Liver (tissue), 9 donors: ENCODE data around the gene CLEC3B. TPM values are rescaled to one million over a fixed set of nuclear protein-coding genes. Genes with fewer than 3 reads are reported as not detected.
A peak's percentile ranks its signal among the peaks of the same experiment; 100 is the strongest.

ENCODE experiments used
- DNase-seq: peaks from one replicate; pipeline ENCODE4 v3.0.0-alpha.2; 2017; ENCODE audit warnings: low spot score
- H3K27ac ChIP-seq, 2 donors: one replicate each; pipeline ENCODE4 v1.7.0; 2013; ENCODE audit warnings: inconsistent platforms in 2 of 2, low read length in 2 of 2, control low read depth in 1 of 2, low read depth in 1 of 2, mild to moderate bottlenecking in 1 of 2
- H3K27me3 ChIP-seq, 4 donors: one replicate each; pipeline versions ENCODE4 v1.6.1 to v1.7.0; 2013; ENCODE audit warnings: low read length in 3 of 4, inconsistent platforms in 1 of 4, mild to moderate bottlenecking in 1 of 4, moderate library complexity in 1 of 4; ENCODE audit not compliant: control insufficient read depth in 4 of 4, insufficient read depth in 4 of 4
- H3K36me3 ChIP-seq, 4 donors: one replicate each; pipeline versions ENCODE4 v1.6.1 to v1.7.0; 2013; ENCODE audit warnings: low read length in 3 of 4, mild to moderate bottlenecking in 3 of 4, low read depth in 1 of 4, moderate library complexity in 1 of 4; ENCODE audit not compliant: control insufficient read depth in 4 of 4, insufficient read depth in 3 of 4
- H3K4me1 ChIP-seq, 4 donors: one replicate each; pipeline versions ENCODE4 v1.6.1 to v1.7.0; 2013; ENCODE audit warnings: low read length in 3 of 4, mild to moderate bottlenecking in 3 of 4, moderate library complexity in 1 of 4; ENCODE audit not compliant: control insufficient read depth in 4 of 4, insufficient read depth in 4 of 4
- H3K4me3 ChIP-seq, 3 donors: one replicate each; pipeline versions ENCODE4 v1.6.1 to v1.7.0; 2013; ENCODE audit warnings: low read length in 3 of 3, control low read depth in 1 of 3, low read depth in 1 of 3, mild to moderate bottlenecking in 1 of 3
- H3K9ac ChIP-seq, 2 donors: one replicate each; pipeline ENCODE4 v1.7.0; 2013; ENCODE audit warnings: low read length in 2 of 2, mild to moderate bottlenecking in 2 of 2, moderate library complexity in 2 of 2, control low read depth in 1 of 2, low read depth in 1 of 2
- H3K9me3 ChIP-seq, 4 donors: one replicate each; pipeline versions ENCODE4 v1.6.1 to v1.7.0; 2013; ENCODE audit warnings: low read length in 3 of 4; ENCODE audit not compliant: control insufficient read depth in 4 of 4
- ATF3 ChIP-seq: IDR thresholded peaks from 2 replicates; pipeline ENCODE4 v1.6.1; 2016; ENCODE audit warnings: antibody characterized with exemption
- CTCF ChIP-seq: fragments of 150-350 bp; IDR thresholded peaks from 2 replicates; pipeline ENCODE4 v1.5.1; 2017; ENCODE audit warnings: improper control_type of control experiment, low read depth, low read length; ENCODE audit not compliant: missing input control
- EGR1 ChIP-seq, 2 donors: IDR thresholded peaks; 2 replicates each; pipeline ENCODE4 v1.6.1; 2016 to 2018; ENCODE audit warnings: antibody characterized with exemption in 2 of 2, low read depth in 2 of 2
- FOXA1 ChIP-seq: IDR thresholded peaks from 2 replicates; pipeline ENCODE4 v1.6.1; 2016; ENCODE audit warnings: antibody characterized with exemption
- FOXA2 ChIP-seq: IDR thresholded peaks from 2 replicates; pipeline ENCODE4 v1.6.1; 2016; ENCODE audit warnings: antibody characterized with exemption
- GABPA ChIP-seq, 2 donors: IDR thresholded peaks in 1 of 2; conservative IDR thresholded peaks in 1 of 2; 2 replicates each; pipeline ENCODE4 v1.6.1; 2016; ENCODE audit warnings: antibody characterized with exemption in 2 of 2, mild to moderate bottlenecking in 1 of 2, moderate library complexity in 1 of 2
- HNF4A ChIP-seq, 2 donors: conservative IDR thresholded peaks; 2 replicates each; pipeline ENCODE4 v1.6.1; 2016; ENCODE audit warnings: antibody characterized with exemption in 2 of 2, mild to moderate bottlenecking in 2 of 2
- HNF4G ChIP-seq: IDR thresholded peaks from 2 replicates; pipeline ENCODE4 v1.6.1; 2016; ENCODE audit warnings: antibody characterized with exemption
- NR2F2 ChIP-seq: IDR thresholded peaks from 2 replicates; pipeline ENCODE4 v1.6.1; 2016; ENCODE audit warnings: antibody characterized with exemption
- RAD21 ChIP-seq, 2 donors: IDR thresholded peaks; 2 replicates each; pipeline ENCODE4 v1.6.1; 2016; ENCODE audit warnings: antibody characterized with exemption in 2 of 2, mild to moderate bottlenecking in 2 of 2
- RXRA ChIP-seq, 2 donors: IDR thresholded peaks; 2 replicates each; pipeline ENCODE4 v1.6.1; 2017 to 2018; ENCODE audit warnings: antibody characterized with exemption in 2 of 2, mild to moderate bottlenecking in 1 of 2
- SP1 ChIP-seq: IDR thresholded peaks from 2 replicates; pipeline ENCODE4 v1.6.1; 2018; ENCODE audit warnings: antibody characterized with exemption, mild to moderate bottlenecking
- TAF1 ChIP-seq: conservative IDR thresholded peaks from 2 replicates; pipeline ENCODE4 v1.6.1; 2016; ENCODE audit warnings: antibody characterized with exemption, mild to moderate bottlenecking
- YY1 ChIP-seq: IDR thresholded peaks from 2 replicates; pipeline ENCODE4 v1.6.1; 2016; ENCODE audit warnings: antibody characterized with exemption, mild to moderate bottlenecking
- WGBS: extraction: QIAGEN DNeasy Blood & Tissue Kit; methylation state at CpG from one replicate; pipeline ENCODE4 v1.1.7; 2013; 5-methylcytosine and 5-hydroxymethylcytosine counted together
- polyA plus RNA-seq, 2 donors: library from polyadenylated mRNA; stranded (reverse) in 1 of 2; unstranded in 1 of 2; fragments of 200-250 nt in 1 of 2; fragments of >200 nt in 1 of 2; fragmentation: Nextera tagmentation in 1 of 2; extraction: Ambion mirVana in 1 of 2; gene quantifications; one replicate each; pipeline versions ENCODE4 v1.2.1 to v1.2.3, GENCODE V29; 2013 to 2015
- total RNA-seq, 2 donors: library from RNA; depleted of rRNA; stranded (reverse); fragments of >200 nt; gene quantifications; one replicate each; pipeline ENCODE4 v1.2.3, GENCODE V29; 2014
- TF ChIP-seq, protein P1 (sequence below): IDR thresholded peaks from 2 replicates; pipeline ENCODE4 v1.6.1; 2016; ENCODE audit warnings: antibody characterized with exemption
- TF ChIP-seq, protein P2 (sequence below): IDR thresholded peaks from 2 replicates; pipeline ENCODE4 v1.6.1; 2016; ENCODE audit warnings: antibody characterized with exemption
- TF ChIP-seq, protein P3 (sequence below): IDR thresholded peaks from 2 replicates; pipeline ENCODE4 v1.6.1; 2016; ENCODE audit warnings: antibody characterized with exemption, mild to moderate bottlenecking
- donor health status: healthy.
- donor health status: healthy.
- donor health status: healthy.
- donor health status: healthy.
- donor health status: healthy.

CLEC3B gene
- total and polyA plus RNA-seq, 4 donors, result 7.7 to 28.8 (median 13.0) TPM

DNA sequence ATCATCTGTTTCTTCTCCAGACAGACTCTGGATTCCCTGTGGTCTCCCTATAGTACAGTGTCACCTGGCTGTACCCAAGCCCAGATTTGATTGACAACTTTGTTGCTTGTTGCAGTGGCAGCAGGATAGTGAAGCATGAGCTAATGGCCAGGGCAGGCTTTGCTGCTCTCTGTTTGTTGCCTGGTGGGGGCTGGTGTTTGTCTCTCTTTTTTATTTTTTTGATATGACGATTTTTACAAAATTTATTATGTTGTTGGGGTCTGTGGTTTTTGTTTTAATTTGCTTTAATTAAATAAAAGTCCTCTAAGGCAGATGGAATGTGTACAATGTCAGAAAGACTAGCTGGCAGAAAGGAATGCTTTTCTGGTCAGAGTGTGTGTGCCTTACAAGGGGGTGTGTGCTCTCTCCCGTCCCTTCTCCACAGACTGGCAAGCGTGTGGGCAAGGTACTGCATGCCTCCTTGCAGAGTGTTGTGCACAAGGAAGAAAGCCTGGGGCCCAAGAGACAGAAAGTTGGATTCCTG is 15.2 kb upstream of the CLEC3B start (continued):
- TF ChIP-seq, protein P1, sequence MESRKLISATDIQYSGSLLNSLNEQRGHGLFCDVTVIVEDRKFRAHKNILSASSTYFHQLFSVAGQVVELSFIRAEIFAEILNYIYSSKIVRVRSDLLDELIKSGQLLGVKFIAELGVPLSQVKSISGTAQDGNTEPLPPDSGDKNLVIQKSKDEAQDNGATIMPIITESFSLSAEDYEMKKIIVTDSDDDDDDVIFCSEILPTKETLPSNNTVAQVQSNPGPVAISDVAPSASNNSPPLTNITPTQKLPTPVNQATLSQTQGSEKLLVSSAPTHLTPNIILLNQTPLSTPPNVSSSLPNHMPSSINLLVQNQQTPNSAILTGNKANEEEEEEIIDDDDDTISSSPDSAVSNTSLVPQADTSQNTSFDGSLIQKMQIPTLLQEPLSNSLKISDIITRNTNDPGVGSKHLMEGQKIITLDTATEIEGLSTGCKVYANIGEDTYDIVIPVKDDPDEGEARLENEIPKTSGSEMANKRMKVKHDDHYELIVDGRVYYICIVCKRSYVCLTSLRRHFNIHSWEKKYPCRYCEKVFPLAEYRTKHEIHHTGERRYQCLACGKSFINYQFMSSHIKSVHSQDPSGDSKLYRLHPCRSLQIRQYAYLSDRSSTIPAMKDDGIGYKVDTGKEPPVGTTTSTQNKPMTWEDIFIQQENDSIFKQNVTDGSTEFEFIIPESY, result no peak
- no peak for TF ChIP-seq RAD21 (IDR thresholded peaks at IDR 0.05)
- TF ChIP-seq YY1, result no peak

GRCh38 chr3:45011756-45012508 is 14.2 kb upstream of the CLEC3B start:
- Histone ChIP-seq H3K27me3 (no peaks in the 10 kb centered on the region), H3K4me1 (peaks cover 0 to 5% (median 3%) of the 10 kb centered on the region in 4 donors), H3K27ac (peak overlapping the region; percentile 3 to 38), H3K36me3 (peaks cover 5 to 33% (median 18%) of the 10 kb centered on the region in 4 donors), H3K9ac (no peak overlapping the region), H3K4me3 (no peak overlapping the region), H3K9me3 (no peaks in the 10 kb centered on the region)
- DNase-seq, result no peak
- TF ChIP-seq HNF4A (conservative IDR thresholded peaks at IDR 0.05), result no peak
- peak; percentile 40 for TF ChIP-seq NR2F2
- 67% methylated on average over 7 of the region's 7 CpGs for WGBS

- H3K9me3 ChIP-seq, result no peaks in the 10 kb centered on the region
- no peak overlapping the region for H3K27ac ChIP-seq
- no peaks in the 10 kb centered on the region for H3K27me3 ChIP-seq
- H3K9ac ChIP-seq, result no peak overlapping the region
- WGBS, result 99% methylated on average over 4 of the region's 4 CpGs
- H3K4me1 ChIP-seq, result peaks cover 0 to 5% (median 3%) of the 10 kb centered on the region in 4 donors
- TF ChIP-seq RAD21 (IDR thresholded peaks at IDR 0.05) (no peak), YY1 (no peak), HNF4G (no peak), ATF3 (no peak), TAF1 (no peak), SP1 (no peak), GABPA (IDR thresholded peaks at IDR 0.05 in 1 of 2, conservative IDR thresholded peaks at IDR 0.05 in 1 of 2) (no peak), FOXA2 (no peak), CTCF (no peak), NR2F2 (no peak), RXRA (IDR thresholded peaks at IDR 0.05) (no peak), EGR1 (IDR thresholded peaks at IDR 0.05; ENCODE audit: low read depth in 2 of 2) (no peak), FOXA1 (no peak)
- TF ChIP-seq, protein P2, sequence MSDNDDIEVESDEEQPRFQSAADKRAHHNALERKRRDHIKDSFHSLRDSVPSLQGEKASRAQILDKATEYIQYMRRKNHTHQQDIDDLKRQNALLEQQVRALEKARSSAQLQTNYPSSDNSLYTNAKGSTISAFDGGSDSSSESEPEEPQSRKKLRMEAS, result no peak
- TF ChIP-seq, protein P3, sequence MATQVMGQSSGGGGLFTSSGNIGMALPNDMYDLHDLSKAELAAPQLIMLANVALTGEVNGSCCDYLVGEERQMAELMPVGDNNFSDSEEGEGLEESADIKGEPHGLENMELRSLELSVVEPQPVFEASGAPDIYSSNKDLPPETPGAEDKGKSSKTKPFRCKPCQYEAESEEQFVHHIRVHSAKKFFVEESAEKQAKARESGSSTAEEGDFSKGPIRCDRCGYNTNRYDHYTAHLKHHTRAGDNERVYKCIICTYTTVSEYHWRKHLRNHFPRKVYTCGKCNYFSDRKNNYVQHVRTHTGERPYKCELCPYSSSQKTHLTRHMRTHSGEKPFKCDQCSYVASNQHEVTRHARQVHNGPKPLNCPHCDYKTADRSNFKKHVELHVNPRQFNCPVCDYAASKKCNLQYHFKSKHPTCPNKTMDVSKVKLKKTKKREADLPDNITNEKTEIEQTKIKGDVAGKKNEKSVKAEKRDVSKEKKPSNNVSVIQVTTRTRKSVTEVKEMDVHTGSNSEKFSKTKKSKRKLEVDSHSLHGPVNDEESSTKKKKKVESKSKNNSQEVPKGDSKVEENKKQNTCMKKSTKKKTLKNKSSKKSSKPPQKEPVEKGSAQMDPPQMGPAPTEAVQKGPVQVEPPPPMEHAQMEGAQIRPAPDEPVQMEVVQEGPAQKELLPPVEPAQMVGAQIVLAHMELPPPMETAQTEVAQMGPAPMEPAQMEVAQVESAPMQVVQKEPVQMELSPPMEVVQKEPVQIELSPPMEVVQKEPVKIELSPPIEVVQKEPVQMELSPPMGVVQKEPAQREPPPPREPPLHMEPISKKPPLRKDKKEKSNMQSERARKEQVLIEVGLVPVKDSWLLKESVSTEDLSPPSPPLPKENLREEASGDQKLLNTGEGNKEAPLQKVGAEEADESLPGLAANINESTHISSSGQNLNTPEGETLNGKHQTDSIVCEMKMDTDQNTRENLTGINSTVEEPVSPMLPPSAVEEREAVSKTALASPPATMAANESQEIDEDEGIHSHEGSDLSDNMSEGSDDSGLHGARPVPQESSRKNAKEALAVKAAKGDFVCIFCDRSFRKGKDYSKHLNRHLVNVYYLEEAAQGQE, result no peak
- DNase-seq, result no peak
- peaks cover 5 to 27% (median 15%) of the 10 kb centered on the region in 4 donors for H3K36me3 ChIP-seq
- H3K4me3 ChIP-seq, result no peak overlapping the region
These were observed 13.5 kb upstream of the CLEC3B start for GRCh38 chr3:45012577-45012976.
